SU-DHL-6 (cell line): Measurements from ENCODE around the gene SP3.

Source experiments
- H2AFZ ChIP-seq: fragments of 200-600 bp; sonication (generic); 2 replicates; pipeline ENCODE4 v1.6.1; 2014; ENCODE audit warnings: low read depth, mild to moderate bottlenecking, moderate library complexity, mixed read lengths, antibody characterized with exemption, low read length; ENCODE audit not compliant: severe bottlenecking
- H3F3A ChIP-seq: fragments of 200-600 bp; shearing (Covaris generic); 2 replicates; pipeline ENCODE4 v1.6.0; 2016; ENCODE audit warnings: antibody characterized with exemption, mild to moderate bottlenecking; ENCODE audit not compliant: insufficient read depth
- H3K27ac ChIP-seq: fragments of 200-600 bp; sonication (generic); 2 replicates; pipeline ENCODE4 v1.5.1; 2016; ENCODE audit warnings: low read depth, mild to moderate bottlenecking, low read length, moderate library complexity, mixed read lengths
- H3K27me3 ChIP-seq: fragments of 200-600 bp; sonication (generic), shearing (Covaris generic); 2 replicates; pipeline ENCODE4 v1.6.0; 2014; ENCODE audit warnings: mild to moderate bottlenecking, low read length
- H3K36me3 ChIP-seq: fragments of 200-600 bp; sonication (generic); 2 replicates; pipeline ENCODE4 v1.6.1; 2014; ENCODE audit warnings: mild to moderate bottlenecking, low read length, mixed read lengths
- H3K4me2 ChIP-seq: fragments of 300-600, 200-600 bp; shearing (Covaris generic), sonication (generic); 2 replicates; pipeline ENCODE4 v1.6.0; 2014; ENCODE audit warnings: low read length, low read depth, mild to moderate bottlenecking; ENCODE audit not compliant: poor library complexity, severe bottlenecking
- H3K4me3 ChIP-seq: fragments of 200-600 bp; sonication (generic); 2 replicates; pipeline ENCODE4 v1.5.1; 2014; ENCODE audit warnings: antibody characterized with exemption, low read length, mild to moderate bottlenecking, mixed read lengths; ENCODE audit not compliant: insufficient read depth, poor library complexity, severe bottlenecking
- H3K79me2 ChIP-seq: fragments of 200-600 bp; sonication (generic); 2 replicates; pipeline ENCODE4 v1.6.1; 2014; ENCODE audit warnings: mild to moderate bottlenecking, low read length, moderate library complexity; ENCODE audit not compliant: insufficient read depth
- H3K9ac ChIP-seq: fragments of 200-600 bp; sonication (generic); 2 replicates; pipeline ENCODE4 v1.7.0; 2014; ENCODE audit warnings: mild to moderate bottlenecking, low read length
- H3K9me2 ChIP-seq: fragments of 200-600 bp; sonication (generic); replicated peaks from 2 replicates; pipeline ENCODE4 v1.6.1; 2014; ENCODE audit warnings: low read length; ENCODE audit not compliant: insufficient read depth
- H3K9me3 ChIP-seq: fragments of 200-600 bp; sonication (generic); 2 replicates; pipeline ENCODE4 v1.6.1; 2014; ENCODE audit warnings: low read length, mixed read lengths; ENCODE audit not compliant: insufficient read depth
- H4K20me1 ChIP-seq: fragments of 200-600 bp; sonication (generic); 2 replicates; pipeline ENCODE4 v1.6.1; 2014; ENCODE audit warnings: low read depth, mild to moderate bottlenecking, antibody characterized with exemption, low read length, moderate library complexity, mixed read lengths
- CTCF ChIP-seq: fragments of 200-600 bp; sonication (generic); IDR thresholded peaks from one replicate; pipeline ENCODE4 v1.5.1; 2017; ENCODE audit warnings: antibody characterized with exemption, mild to moderate bottlenecking, low read length, moderate library complexity; ENCODE audit not compliant: insufficient read depth, poor library complexity, severe bottlenecking
- EZH2phosphoT487 ChIP-seq: fragments of 200-600 bp; sonication (generic), shearing (Covaris generic); conservative IDR thresholded peaks from 2 replicates; pipeline ENCODE4 v1.6.1; 2018; ENCODE audit warnings: mild to moderate bottlenecking, antibody characterized with exemption, low read length, moderate library complexity, mixed read lengths

The SP3 gene

GRCh38 chr2:173874003-173874893 is 90.9 kb downstream of the SP3 start:
- Histone ChIP-seq H2AFZ (peak overlapping the region; percentile 7), H4K20me1 (no peaks in the 10 kb centered on the region), H3F3A (peaks cover 11% of the 10 kb centered on the region), H3K4me3 (peak overlapping the region; percentile 38), H3K9me3 (no peaks in the 10 kb centered on the region), H3K27ac (peak overlapping the region; percentile 89), H3K4me2 (peak overlapping the region; percentile 79), H3K9ac (peak overlapping the region; percentile 37), H3K9me2 (no peaks in the 10 kb centered on the region), H3K27me3 (no peaks in the 10 kb centered on the region), H3K79me2 (no peaks in the 10 kb centered on the region), H3K36me3 (no peaks in the 10 kb centered on the region)
- TF ChIP-seq CTCF (peak; percentile 36), EZH2phosphoT487 (no peak)

GRCh38 chr2:173872714-173873113 is 92.5 kb downstream of the SP3 start:
- no peaks in the 10 kb centered on the region for H3K9me2 ChIP-seq
- no peak for TF ChIP-seq CTCF
- no peak for TF ChIP-seq EZH2phosphoT487
- no peaks in the 10 kb centered on the region for H3K27me3 ChIP-seq
- no peak overlapping the region for H3K4me2 ChIP-seq
- H3K36me3 ChIP-seq = no peaks in the 10 kb centered on the region
- H3K27ac ChIP-seq = no peak overlapping the region
- H3K9ac ChIP-seq = no peak overlapping the region
- H3K9me3 ChIP-seq = no peaks in the 10 kb centered on the region
- no peaks in the 10 kb centered on the region for H4K20me1 ChIP-seq
- peaks cover 11% of the 10 kb centered on the region for H3F3A ChIP-seq
- no peak overlapping the region for H2AFZ ChIP-seq
- H3K4me3 ChIP-seq = no peak overlapping the region
- H3K79me2 ChIP-seq = no peaks in the 10 kb centered on the region

GRCh38 chr2:173869244-173870229 is 95.6 kb downstream of the SP3 start:
- no peak overlapping the region for H3K9ac ChIP-seq
- no peak overlapping the region for H3K4me3 ChIP-seq
- H3K9me3 ChIP-seq = no peaks in the 10 kb centered on the region
- no peaks in the 10 kb centered on the region for H3K79me2 ChIP-seq
- H3F3A ChIP-seq = peaks cover 3% of the 10 kb centered on the region
- H3K36me3 ChIP-seq = no peaks in the 10 kb centered on the region
- H4K20me1 ChIP-seq = no peaks in the 10 kb centered on the region
- no peaks in the 10 kb centered on the region for H3K27me3 ChIP-seq
- no peak for TF ChIP-seq CTCF
- no peak for TF ChIP-seq EZH2phosphoT487
- H3K27ac ChIP-seq = no peak overlapping the region
- no peaks in the 10 kb centered on the region for H3K9me2 ChIP-seq
- H2AFZ ChIP-seq = no peak overlapping the region
- no peak overlapping the region for H3K4me2 ChIP-seq
